PFSK-1 (cell line): ENCODE results near the gene IVD.

Source experiments
- FOXP2 ChIP-seq: optimal IDR thresholded peaks from 2 replicates; pipeline ENCODE3; 2011; ENCODE audit warnings: borderline replicate concordance, control low read depth, inconsistent platforms; ENCODE audit not compliant: insufficient read depth; ENCODE audit errors: extremely low read length, extremely low read depth
- POLR2AphosphoS5 ChIP-seq: IDR thresholded peaks from 2 replicates; pipeline ENCODE4 v1.6.1; 2012; ENCODE audit warnings: low read depth, mild to moderate bottlenecking, control low read depth, low read length, moderate library complexity
- SIN3A ChIP-seq: IDR thresholded peaks from 2 replicates; pipeline ENCODE4 v1.6.1; 2012; ENCODE audit warnings: mild to moderate bottlenecking, low read length, moderate library complexity, borderline replicate concordance; ENCODE audit not compliant: insufficient read depth
- TAF1 ChIP-seq: IDR thresholded peaks from 2 replicates; pipeline ENCODE4 v1.6.1; 2012; ENCODE audit warnings: low read length, control low read depth, borderline replicate concordance; ENCODE audit not compliant: insufficient read depth
- TF ChIP-seq, protein P1 (sequence below), 2 experiments: IDR thresholded peaks; 2 replicates each; pipeline versions ENCODE4 v1.6.1 to v1.8.0; 2011 to 2012; ENCODE audit warnings: low read depth in 2 of 2, low read length in 2 of 2, control low read depth in 1 of 2, inconsistent platforms in 1 of 2, mild to moderate bottlenecking in 1 of 2, moderate library complexity in 1 of 2; ENCODE audit not compliant: insufficient read depth in 1 of 2

DNA sequence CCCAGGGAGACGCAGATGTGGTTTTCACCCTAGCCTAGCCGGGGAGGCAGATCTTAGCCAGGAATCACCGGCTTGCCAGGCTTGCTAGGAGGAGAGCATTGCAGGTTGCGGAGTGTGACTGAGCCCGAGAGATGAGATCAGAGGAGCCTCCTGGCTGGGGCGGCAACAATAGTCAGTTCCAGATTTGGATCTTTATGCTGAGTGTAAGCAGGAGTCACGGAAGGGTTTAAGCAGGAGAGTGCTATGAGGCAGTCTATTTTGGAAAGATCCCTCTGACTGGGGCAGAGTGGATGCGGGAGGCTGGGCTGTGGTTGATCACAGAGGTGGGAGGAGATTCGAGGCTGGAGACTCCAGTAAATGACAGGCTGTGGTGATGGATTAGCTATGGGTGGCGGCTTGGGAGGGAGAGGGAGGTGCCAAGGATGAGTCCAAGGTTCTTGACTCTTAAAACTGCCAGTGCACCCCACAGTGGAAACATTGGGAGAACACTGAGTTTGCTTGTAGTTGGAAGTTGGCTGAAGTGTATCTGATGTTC is 24.7 kb downstream of the IVD start:
- TF ChIP-seq POLR2AphosphoS5 = no peak
- no peak for TF ChIP-seq SIN3A
- no peak for TF ChIP-seq TAF1
- TF ChIP-seq, protein P1, sequence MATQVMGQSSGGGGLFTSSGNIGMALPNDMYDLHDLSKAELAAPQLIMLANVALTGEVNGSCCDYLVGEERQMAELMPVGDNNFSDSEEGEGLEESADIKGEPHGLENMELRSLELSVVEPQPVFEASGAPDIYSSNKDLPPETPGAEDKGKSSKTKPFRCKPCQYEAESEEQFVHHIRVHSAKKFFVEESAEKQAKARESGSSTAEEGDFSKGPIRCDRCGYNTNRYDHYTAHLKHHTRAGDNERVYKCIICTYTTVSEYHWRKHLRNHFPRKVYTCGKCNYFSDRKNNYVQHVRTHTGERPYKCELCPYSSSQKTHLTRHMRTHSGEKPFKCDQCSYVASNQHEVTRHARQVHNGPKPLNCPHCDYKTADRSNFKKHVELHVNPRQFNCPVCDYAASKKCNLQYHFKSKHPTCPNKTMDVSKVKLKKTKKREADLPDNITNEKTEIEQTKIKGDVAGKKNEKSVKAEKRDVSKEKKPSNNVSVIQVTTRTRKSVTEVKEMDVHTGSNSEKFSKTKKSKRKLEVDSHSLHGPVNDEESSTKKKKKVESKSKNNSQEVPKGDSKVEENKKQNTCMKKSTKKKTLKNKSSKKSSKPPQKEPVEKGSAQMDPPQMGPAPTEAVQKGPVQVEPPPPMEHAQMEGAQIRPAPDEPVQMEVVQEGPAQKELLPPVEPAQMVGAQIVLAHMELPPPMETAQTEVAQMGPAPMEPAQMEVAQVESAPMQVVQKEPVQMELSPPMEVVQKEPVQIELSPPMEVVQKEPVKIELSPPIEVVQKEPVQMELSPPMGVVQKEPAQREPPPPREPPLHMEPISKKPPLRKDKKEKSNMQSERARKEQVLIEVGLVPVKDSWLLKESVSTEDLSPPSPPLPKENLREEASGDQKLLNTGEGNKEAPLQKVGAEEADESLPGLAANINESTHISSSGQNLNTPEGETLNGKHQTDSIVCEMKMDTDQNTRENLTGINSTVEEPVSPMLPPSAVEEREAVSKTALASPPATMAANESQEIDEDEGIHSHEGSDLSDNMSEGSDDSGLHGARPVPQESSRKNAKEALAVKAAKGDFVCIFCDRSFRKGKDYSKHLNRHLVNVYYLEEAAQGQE (IDR thresholded peaks at IDR 0.05; ENCODE audit: insufficient read depth in 1 of 2, low read depth in 2 of 2, low read length in 2 of 2) = no peak
- no peak for TF ChIP-seq FOXP2
